ENCODE measurements around the gene ST14. TPM values are rescaled to one million over a fixed set of nuclear protein-coding genes. Genes with fewer than 3 reads are reported as not detected.

Gene ST14
- polyA plus RNA-seq, 3 donors = 13.3 to 36.0 (median 23.6) TPM

DNA sequence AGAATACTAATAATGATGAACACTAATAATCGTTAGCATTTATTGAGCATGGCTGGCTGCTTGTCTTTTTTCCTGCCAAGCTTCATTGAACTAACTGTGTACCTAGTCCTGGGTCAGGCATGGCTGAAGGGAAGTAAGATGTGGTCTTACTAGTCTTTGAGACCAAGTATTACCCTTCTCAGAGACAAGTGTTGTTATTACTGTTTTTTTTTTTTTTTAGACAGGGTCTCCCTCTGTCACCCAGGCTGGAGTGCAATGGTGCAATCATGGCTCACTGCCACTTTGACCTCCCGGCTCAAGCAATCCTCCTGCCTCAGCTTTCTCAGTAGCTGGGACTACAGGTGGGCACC lies 4.6 kb downstream of the ST14 start:
- Histone ChIP-seq H3K9ac (ENCODE audit: insufficient read depth, low read length, poor library complexity, severe bottlenecking) (peak overlapping the region; percentile 22), H2AFZ (ENCODE audit: insufficient read depth, low read depth, low read length, poor library complexity, severe bottlenecking) (no peak overlapping the region), H3K27me3 (ENCODE audit: control insufficient read depth in 2 of 2, insufficient read depth in 2 of 2, low read length in 2 of 2) (peaks cover 0 to 2% of the 10 kb centered on the region in 2 donors), H3K27ac (ENCODE audit: low read depth in 1 of 2, low read length in 2 of 2) (peak overlapping the region in 1 of 2 donors; percentile 84), H3K79me2 (ENCODE audit: insufficient read depth, low read length) (peaks cover 72% of the 10 kb centered on the region), H4K20me1 (ENCODE audit: insufficient read depth, low read length) (peaks cover 27% of the 10 kb centered on the region), H3K4me1 (ENCODE audit: control insufficient read depth in 1 of 2, insufficient read depth in 2 of 2, low read length in 2 of 2) (peaks cover 67 to 74% of the 10 kb centered on the region in 2 donors), H3K9me3 (replicated peaks in 1 of 2; ENCODE audit: control insufficient read depth in 1 of 2, insufficient read depth in 1 of 2, low read length in 2 of 2) (no peaks in the 10 kb centered on the region), H3K4me2 (replicated peaks; ENCODE audit: extremely low read depth, low read length, poor library complexity, severe bottlenecking) (peak overlapping the region; percentile 54), H3K4me3 (replicated peaks in 1 of 3; ENCODE audit: low read depth in 2 of 3, low read length in 3 of 3) (no peak overlapping the region), H3K36me3 (replicated peaks in 1 of 2; ENCODE audit: control insufficient read depth in 1 of 2, insufficient read depth in 2 of 2, low read length in 2 of 2) (no peaks in the 10 kb centered on the region)
- TF ChIP-seq, protein P1, sequence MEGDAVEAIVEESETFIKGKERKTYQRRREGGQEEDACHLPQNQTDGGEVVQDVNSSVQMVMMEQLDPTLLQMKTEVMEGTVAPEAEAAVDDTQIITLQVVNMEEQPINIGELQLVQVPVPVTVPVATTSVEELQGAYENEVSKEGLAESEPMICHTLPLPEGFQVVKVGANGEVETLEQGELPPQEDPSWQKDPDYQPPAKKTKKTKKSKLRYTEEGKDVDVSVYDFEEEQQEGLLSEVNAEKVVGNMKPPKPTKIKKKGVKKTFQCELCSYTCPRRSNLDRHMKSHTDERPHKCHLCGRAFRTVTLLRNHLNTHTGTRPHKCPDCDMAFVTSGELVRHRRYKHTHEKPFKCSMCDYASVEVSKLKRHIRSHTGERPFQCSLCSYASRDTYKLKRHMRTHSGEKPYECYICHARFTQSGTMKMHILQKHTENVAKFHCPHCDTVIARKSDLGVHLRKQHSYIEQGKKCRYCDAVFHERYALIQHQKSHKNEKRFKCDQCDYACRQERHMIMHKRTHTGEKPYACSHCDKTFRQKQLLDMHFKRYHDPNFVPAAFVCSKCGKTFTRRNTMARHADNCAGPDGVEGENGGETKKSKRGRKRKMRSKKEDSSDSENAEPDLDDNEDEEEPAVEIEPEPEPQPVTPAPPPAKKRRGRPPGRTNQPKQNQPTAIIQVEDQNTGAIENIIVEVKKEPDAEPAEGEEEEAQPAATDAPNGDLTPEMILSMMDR (IDR thresholded peaks at IDR 0.05) = no peak
- no peaks in the 10 kb centered on the region for H3K9me3 Mint-ChIP-seq
- intact Hi-C loops (cut with micrococcal nuclease) = loop anchor here in 1 of 2 donors (10.0 kb wide), 1 partner anchor 151 kb away; the partner anchor contains the start of gene ZBTB44
- peaks cover 2 to 6% of the 10 kb centered on the region in 2 donors for H3K36me3 Mint-ChIP-seq
- DNase-seq = no peak
- H3K27me3 Mint-ChIP-seq (ENCODE audit: low read depth in 3 of 3) = peaks cover 5 to 12% (median 6%) of the 10 kb centered on the region in 3 donors
- no peak overlapping the region for H3K4me3 Mint-ChIP-seq
- peak overlapping the region in 6 of 7 donors; percentile 72 to 92 (median 83) for H3K27ac Mint-ChIP-seq
- peaks cover 69% of the 10 kb centered on the region for H3K4me1 Mint-ChIP-seq
- WGBS (ENCODE audit: insufficient coverage) = no CpG with 5 or more reads among the region's 2 CpGs

DNA sequence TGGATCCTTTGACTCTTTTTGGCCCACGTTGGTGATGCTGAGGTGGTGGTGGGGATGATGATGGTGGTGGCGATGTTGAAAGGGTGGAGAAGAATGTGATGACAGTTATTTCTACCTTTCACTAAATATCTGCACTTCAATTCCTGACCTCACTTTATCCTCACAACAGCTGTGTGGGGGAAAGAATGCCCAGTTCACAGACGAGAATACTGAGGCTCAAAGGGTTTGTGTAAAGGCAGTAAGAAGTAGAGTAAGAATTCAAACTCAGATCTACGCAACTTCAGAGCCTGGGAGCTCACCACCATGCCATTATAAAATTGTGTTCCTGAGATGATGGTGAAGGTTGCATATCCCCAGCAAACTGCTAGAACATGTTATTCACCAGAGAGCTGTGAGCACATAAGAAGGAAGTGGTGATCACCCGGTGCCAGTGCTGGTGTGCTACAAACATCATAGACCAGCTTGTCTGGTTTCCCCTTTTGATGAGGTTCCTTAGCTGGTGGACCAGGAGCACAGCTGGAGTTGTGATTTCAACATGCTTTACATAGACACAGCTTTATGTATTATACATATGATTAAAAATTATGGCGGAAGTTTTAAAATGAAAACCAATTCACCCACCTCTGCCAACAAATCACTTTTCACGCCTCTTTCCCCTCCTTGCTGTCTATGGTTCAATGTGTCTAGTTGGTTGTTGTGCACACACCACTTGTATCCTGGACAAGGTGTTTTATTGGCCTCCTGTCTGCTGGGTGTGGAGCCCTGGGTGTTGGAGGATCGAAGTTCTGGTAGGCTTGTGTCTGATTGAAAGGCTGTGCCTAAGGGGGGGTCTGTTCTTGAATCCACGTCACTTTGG lies 6.2 kb downstream of the ST14 start:
- peaks cover 82% of the 10 kb centered on the region for H3K79me2 ChIP-seq (ENCODE audit: insufficient read depth, low read length)
- H2AFZ ChIP-seq (ENCODE audit: insufficient read depth, low read depth, low read length, poor library complexity, severe bottlenecking) = no peak overlapping the region
- H3K9me3 Mint-ChIP-seq = peaks cover 0 to 2% (median 0%) of the 10 kb centered on the region in 7 donors
- intact Hi-C loops (cut with micrococcal nuclease) = loop anchor here in 1 of 2 donors (10.0 kb wide), 1 partner anchor 149 kb away; the partner anchor contains the start of gene ZBTB44
- peak overlapping the region in 1 of 2 donors; percentile 69 for H3K27ac ChIP-seq (ENCODE audit: low read depth in 1 of 2, low read length in 2 of 2)
- no peaks in the 10 kb centered on the region for H3K27me3 ChIP-seq (ENCODE audit: control insufficient read depth in 2 of 2, insufficient read depth in 2 of 2, low read length in 2 of 2)
- no peaks in the 10 kb centered on the region for H3K9me3 ChIP-seq (replicated peaks in 1 of 2; ENCODE audit: control insufficient read depth in 1 of 2, insufficient read depth in 1 of 2, low read length in 2 of 2)
- peak overlapping the region; percentile 74 to 94 (median 88) for H3K27ac Mint-ChIP-seq
- H3K9ac ChIP-seq (ENCODE audit: insufficient read depth, low read length, poor library complexity, severe bottlenecking) = no peak overlapping the region
- H3K36me3 Mint-ChIP-seq = peaks cover 10 to 12% of the 10 kb centered on the region in 2 donors
- H3K36me3 ChIP-seq (replicated peaks in 1 of 2; ENCODE audit: control insufficient read depth in 1 of 2, insufficient read depth in 2 of 2, low read length in 2 of 2) = no peaks in the 10 kb centered on the region
- H3K4me1 Mint-ChIP-seq = peaks cover 72% of the 10 kb centered on the region
- H3K4me1 ChIP-seq (ENCODE audit: control insufficient read depth in 1 of 2, insufficient read depth in 2 of 2, low read length in 2 of 2) = peaks cover 63 to 67% of the 10 kb centered on the region in 2 donors
- H3K27me3 Mint-ChIP-seq (ENCODE audit: low read depth in 3 of 3) = peaks cover 3 to 5% (median 3%) of the 10 kb centered on the region in 3 donors
- peaks cover 36% of the 10 kb centered on the region for H4K20me1 ChIP-seq (ENCODE audit: insufficient read depth, low read length)
- H3K4me2 ChIP-seq (replicated peaks; ENCODE audit: extremely low read depth, low read length, poor library complexity, severe bottlenecking) = no peak overlapping the region
- 60% methylated on average over 3 of the region's 9 CpGs for WGBS (ENCODE audit: insufficient coverage)
- H3K4me3 Mint-ChIP-seq = no peak overlapping the region
- H3K4me3 ChIP-seq (replicated peaks in 1 of 3; ENCODE audit: low read depth in 2 of 3, low read length in 3 of 3) = no peak overlapping the region
- TF ChIP-seq, protein P1 (IDR thresholded peaks at IDR 0.05) = no peak
- DNase-seq = peak; percentile 81 to 89 (median 85)

Measured in CD14-positive monocyte (primary cell).